HEK293T (cell line): ENCODE results near the gene ZCCHC4.

Source experiments
- ARNT ChIP-seq: fragments of 450-650 bp; IDR thresholded peaks from 2 replicates; pipeline ENCODE4 v1.6.1; 2017; ENCODE audit warnings: mild to moderate bottlenecking
- ELF4 ChIP-seq: fragments of 450-650 bp; IDR thresholded peaks from 2 replicates; pipeline ENCODE4 v1.6.1; 2017; ENCODE audit warnings: antibody characterized with exemption
- FOXA1 ChIP-seq: fragments of 450-650 bp; IDR thresholded peaks from 2 replicates; pipeline ENCODE4 v1.6.1; 2016; ENCODE audit warnings: mild to moderate bottlenecking
- FOXM1 ChIP-seq: fragments of 450-650 bp; IDR thresholded peaks from 2 replicates; pipeline ENCODE4 v1.6.1; 2017; ENCODE audit warnings: mild to moderate bottlenecking, borderline replicate concordance
- HDGF ChIP-seq: fragments of 450-650 bp; IDR thresholded peaks from 2 replicates; pipeline ENCODE4 v1.6.1; 2017; ENCODE audit warnings: antibody characterized with exemption, borderline replicate concordance
- LEF1 ChIP-seq: fragments of 450-650 bp; IDR thresholded peaks from 2 replicates; pipeline ENCODE4 v1.6.1; 2017; ENCODE audit warnings: mild to moderate bottlenecking, borderline replicate concordance
- TARDBP ChIP-seq: fragments of 450-650 bp; IDR thresholded peaks from 2 replicates; pipeline ENCODE4 v1.6.1; 2016

DNA sequence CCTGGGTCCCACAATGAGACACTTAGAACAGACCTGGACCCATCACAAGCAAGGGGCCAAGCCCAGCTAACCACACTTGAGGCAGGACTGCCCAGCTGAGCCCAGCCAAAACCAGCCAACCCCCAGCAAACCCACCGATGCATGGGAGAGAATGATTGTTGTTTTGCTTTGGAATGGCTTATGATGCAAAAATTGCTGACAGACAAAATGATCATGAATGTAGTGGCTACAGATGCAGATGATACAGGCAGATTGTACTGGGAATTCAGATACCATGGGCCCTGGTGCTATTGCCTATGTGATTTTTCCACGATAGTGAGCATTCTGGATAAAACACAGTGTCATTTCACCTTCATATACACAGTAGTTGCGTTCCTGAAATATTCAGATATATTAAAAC lies 9.0 kb upstream of the ZCCHC4 start:
- TF ChIP-seq FOXM1 (no peak), ELF4 (no peak), ARNT (no peak), TARDBP (no peak), HDGF (no peak), FOXA1 (no peak), LEF1 (no peak)
